Smooth muscle cell (in vitro differentiated cells): ENCODE measurements around the gene NLGN4X. TPM values are rescaled to one million over a fixed set of nuclear protein-coding genes. Genes with fewer than 3 reads are reported as not detected.
"Not testable (repeated sequence)": the region's sequence is repeated elsewhere in the genome, so short reads cannot be mapped to it uniquely, and the experiment has no call there.

Experiments
- DNase-seq: peaks from one replicate; lab custom pipeline; 2025; ENCODE audit not compliant: unreplicated experiment; lab: John Stamatoyannopoulos, UW
- H2AFZ ChIP-seq: fragments of 200-600 bp; sonication (generic); 2 replicates; pipeline ENCODE4 v1.6.0; 2016; ENCODE audit warnings: antibody characterized with exemption, low read depth, mild to moderate bottlenecking
- H3F3A ChIP-seq: fragments of 200-600 bp; sonication (generic); 2 replicates; pipeline ENCODE4 v1.6.0; 2017; ENCODE audit warnings: antibody characterized with exemption, low read depth
- H3K27ac ChIP-seq: fragments of 200-600 bp; sonication (generic); 2 replicates; pipeline ENCODE4 v1.5.1; 2016; ENCODE audit warnings: low read depth, mild to moderate bottlenecking
- H3K27me3 ChIP-seq: fragments of 200-600 bp; sonication (generic); 2 replicates; pipeline ENCODE4 v1.6.1; 2016; ENCODE audit warnings: low read depth, mild to moderate bottlenecking
- H3K36me3 ChIP-seq: fragments of 200-600 bp; sonication (generic); 2 replicates; pipeline ENCODE4 v1.5.1; 2016; ENCODE audit warnings: low read depth
- H3K4me1 ChIP-seq: fragments of 200-600 bp; sonication (generic); 2 replicates; pipeline ENCODE4 v1.5.1; 2016; ENCODE audit warnings: low read depth
- H3K4me2 ChIP-seq: fragments of 200-600 bp; sonication (generic); 2 replicates; pipeline ENCODE4 v1.6.0; 2016; ENCODE audit warnings: mild to moderate bottlenecking
- H3K4me3 ChIP-seq: fragments of 200-600 bp; sonication (generic); 2 replicates; pipeline ENCODE4 v1.5.1; 2016; ENCODE audit warnings: mild to moderate bottlenecking
- H3K79me2 ChIP-seq: fragments of 200-600 bp; sonication (generic); 2 replicates; pipeline ENCODE4 v1.6.0; 2016; ENCODE audit warnings: low read depth, mild to moderate bottlenecking
- H3K9ac ChIP-seq: fragments of 200-600 bp; sonication (generic); 2 replicates; pipeline ENCODE4 v1.6.0; 2016; ENCODE audit warnings: low read depth
- H3K9me3 ChIP-seq: fragments of 200-600 bp; sonication (generic); replicated peaks from 2 replicates; pipeline ENCODE4 v1.5.1; 2016; ENCODE audit warnings: low read depth
- H4K20me1 ChIP-seq: fragments of 200-600 bp; sonication (generic); 2 replicates; pipeline ENCODE4 v1.6.0; 2016; ENCODE audit warnings: low read depth
- WGBS: methylation state at CpG from one replicate; pipeline ENCODE4 v1.1.7; 2016; ENCODE audit warnings: low lambda C conversion rate; 5-methylcytosine and 5-hydroxymethylcytosine counted together
- polyA plus RNA-seq: library from polyadenylated mRNA; unstranded; fragments of >200 nt; fragmentation: Nextera tagmentation; extraction: Ambion mirVana; gene quantifications from 2 replicates; pipeline ENCODE4 v1.2.1, GENCODE V29; 2016
- total RNA-seq: library from RNA; depleted of rRNA; stranded (reverse); fragments of >200 nt; gene quantifications from 2 replicates; pipeline ENCODE4 v1.2.3, GENCODE V29; 2014
- TF ChIP-seq, protein P1 (sequence below): fragments of 200-600 bp; sonication (generic); IDR thresholded peaks from 2 replicates; pipeline ENCODE4 v1.5.1; 2017; ENCODE audit warnings: borderline replicate concordance, mild to moderate bottlenecking, antibody characterized with exemption; ENCODE audit not compliant: insufficient read depth, poor library complexity, severe bottlenecking

Gene NLGN4X
- total and polyA plus RNA-seq, 2 experiments from 2014 or later, result 1.6 to 4.7 TPM

DNA sequence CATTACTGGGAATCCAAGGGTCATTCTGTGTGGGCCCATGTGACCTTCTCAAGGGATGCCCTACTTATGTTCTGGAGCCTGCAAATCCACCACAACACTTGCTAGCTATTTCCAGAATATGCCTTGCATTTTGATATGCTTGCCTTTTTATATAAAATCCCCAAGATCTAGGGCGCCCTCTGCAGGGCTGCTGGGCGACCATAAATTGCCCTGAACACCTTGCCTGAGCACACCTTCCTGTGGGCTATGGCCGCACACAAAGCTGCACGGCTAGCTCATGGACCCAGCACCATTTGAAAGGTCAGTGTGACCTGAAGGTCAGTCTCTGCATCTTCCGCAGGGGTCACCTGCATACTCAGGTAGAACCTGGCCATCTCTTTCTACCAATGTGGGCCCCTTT, 311.7 kb downstream of the NLGN4X start:
- H3K9ac ChIP-seq, result no peak overlapping the region
- 80% methylated on average over 5 of the region's 5 CpGs for WGBS
- H3K4me3 ChIP-seq, result no peak overlapping the region
- H3K36me3 ChIP-seq, result no peaks in the 10 kb centered on the region
- H3F3A ChIP-seq, result no peaks in the 10 kb centered on the region
- H3K27me3 ChIP-seq, result no peaks in the 10 kb centered on the region
- DNase-seq, result no peak
- H3K4me1 ChIP-seq, result no peaks in the 10 kb centered on the region
- TF ChIP-seq, protein P1, sequence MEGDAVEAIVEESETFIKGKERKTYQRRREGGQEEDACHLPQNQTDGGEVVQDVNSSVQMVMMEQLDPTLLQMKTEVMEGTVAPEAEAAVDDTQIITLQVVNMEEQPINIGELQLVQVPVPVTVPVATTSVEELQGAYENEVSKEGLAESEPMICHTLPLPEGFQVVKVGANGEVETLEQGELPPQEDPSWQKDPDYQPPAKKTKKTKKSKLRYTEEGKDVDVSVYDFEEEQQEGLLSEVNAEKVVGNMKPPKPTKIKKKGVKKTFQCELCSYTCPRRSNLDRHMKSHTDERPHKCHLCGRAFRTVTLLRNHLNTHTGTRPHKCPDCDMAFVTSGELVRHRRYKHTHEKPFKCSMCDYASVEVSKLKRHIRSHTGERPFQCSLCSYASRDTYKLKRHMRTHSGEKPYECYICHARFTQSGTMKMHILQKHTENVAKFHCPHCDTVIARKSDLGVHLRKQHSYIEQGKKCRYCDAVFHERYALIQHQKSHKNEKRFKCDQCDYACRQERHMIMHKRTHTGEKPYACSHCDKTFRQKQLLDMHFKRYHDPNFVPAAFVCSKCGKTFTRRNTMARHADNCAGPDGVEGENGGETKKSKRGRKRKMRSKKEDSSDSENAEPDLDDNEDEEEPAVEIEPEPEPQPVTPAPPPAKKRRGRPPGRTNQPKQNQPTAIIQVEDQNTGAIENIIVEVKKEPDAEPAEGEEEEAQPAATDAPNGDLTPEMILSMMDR, result no peak
- no peaks in the 10 kb centered on the region for H4K20me1 ChIP-seq
- no peak overlapping the region for H3K27ac ChIP-seq
- H3K9me3 ChIP-seq, result no peaks in the 10 kb centered on the region
- H2AFZ ChIP-seq, result no peak overlapping the region
- no peak overlapping the region for H3K4me2 ChIP-seq
- H3K79me2 ChIP-seq, result no peaks in the 10 kb centered on the region

DNA sequence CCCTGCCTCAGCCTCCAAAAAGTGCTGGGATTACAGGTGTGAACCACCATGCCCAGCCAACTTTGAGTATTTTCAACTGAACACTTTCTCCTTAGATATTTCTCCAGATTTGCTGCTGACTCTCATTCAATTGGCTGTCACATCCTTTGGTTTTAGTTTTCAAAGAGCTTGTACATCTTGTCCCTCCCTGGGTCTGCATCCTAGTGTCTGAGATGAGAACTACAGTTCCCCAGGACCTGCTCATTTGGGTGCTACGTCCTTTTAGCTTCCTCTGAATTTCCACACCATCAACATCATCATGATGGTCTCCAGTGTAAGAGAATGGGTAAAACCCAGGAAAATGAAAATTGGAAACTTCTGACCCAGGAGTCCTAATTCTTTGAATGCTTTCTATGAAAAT, 312.9 kb downstream of the NLGN4X start:
- TF ChIP-seq, protein P1, result no peak
- no peaks in the 10 kb centered on the region for H3K4me1 ChIP-seq

DNA sequence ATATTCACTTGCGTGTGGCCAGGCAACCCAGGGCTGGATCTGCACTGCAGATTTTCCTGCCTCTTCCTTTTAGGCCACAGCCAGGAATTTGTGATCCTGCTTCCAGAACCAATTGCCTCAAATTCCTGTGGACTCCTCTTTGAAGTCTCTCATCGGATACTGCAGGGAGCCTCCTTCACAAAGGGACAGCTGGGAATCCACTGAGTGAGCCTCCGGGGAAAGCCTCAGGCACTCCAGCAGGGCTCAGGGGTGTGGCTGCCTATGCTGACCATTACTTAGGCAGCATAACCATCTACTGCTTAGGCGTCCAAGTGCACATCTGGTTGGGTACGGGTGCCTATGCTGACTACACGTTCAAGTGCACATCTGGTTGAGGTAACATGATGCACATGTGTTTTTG, 321.5 kb downstream of the NLGN4X start:
- peaks cover 3% of the 10 kb centered on the region for H3K9me3 ChIP-seq
- no peak overlapping the region for H3K4me2 ChIP-seq
- H3F3A ChIP-seq, result no peaks in the 10 kb centered on the region
- H3K36me3 ChIP-seq, result no peaks in the 10 kb centered on the region
- WGBS, result 80% methylated on average over 6 of the region's 6 CpGs
- no peak overlapping the region for H3K9ac ChIP-seq
- no peaks in the 10 kb centered on the region for H3K4me1 ChIP-seq
- TF ChIP-seq, protein P1, result no peak
- no peak overlapping the region for H3K27ac ChIP-seq
- H3K79me2 ChIP-seq, result no peaks in the 10 kb centered on the region
- H2AFZ ChIP-seq, result no peak overlapping the region
- H4K20me1 ChIP-seq, result no peaks in the 10 kb centered on the region
- no peaks in the 10 kb centered on the region for H3K27me3 ChIP-seq
- DNase-seq, result no peak
- no peak overlapping the region for H3K4me3 ChIP-seq

More for the DNA sequence above, 312.9 kb downstream of the NLGN4X start:
- Histone ChIP-seq H3K36me3 (no peaks in the 10 kb centered on the region), H3K9ac (no peak overlapping the region), H2AFZ (no peak overlapping the region), H3K27me3 (no peaks in the 10 kb centered on the region), H3K4me3 (no peak overlapping the region), H3K4me2 (no peak overlapping the region), H3K27ac (no peak overlapping the region), H3K79me2 (no peaks in the 10 kb centered on the region), H3F3A (no peaks in the 10 kb centered on the region), H3K9me3 (no peaks in the 10 kb centered on the region), H4K20me1 (no peaks in the 10 kb centered on the region)
- no peak for DNase-seq
- 73% methylated on average over 1 of the region's 1 CpG for WGBS

DNA sequence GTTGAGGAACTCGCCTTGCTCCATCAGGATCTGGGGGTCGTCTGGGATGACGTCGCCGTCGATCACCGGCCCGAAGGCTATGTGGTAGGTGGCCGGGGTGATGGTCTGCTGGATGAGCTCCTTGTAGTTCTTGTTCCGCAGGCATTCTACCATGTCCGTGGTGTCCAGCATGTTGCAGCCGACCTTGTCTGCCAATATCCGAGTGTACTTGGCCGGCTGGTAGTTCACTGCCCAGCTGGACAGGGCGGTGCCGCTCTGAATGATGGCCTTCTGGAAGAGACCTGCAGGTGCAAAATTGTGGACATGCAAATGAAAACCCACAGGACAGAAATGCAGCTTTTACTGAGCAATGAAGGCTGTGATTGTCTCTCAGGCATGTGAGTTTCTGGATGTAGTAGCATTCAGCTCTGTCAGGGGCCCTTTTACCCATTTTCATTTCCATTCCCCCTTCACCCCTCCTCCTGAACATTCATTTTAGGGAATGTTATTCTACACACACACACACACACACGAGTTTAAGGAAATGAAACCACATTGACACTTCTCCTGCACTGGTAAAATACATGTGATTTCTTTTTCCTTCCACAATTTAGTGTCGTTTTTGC, 325.0 kb downstream of the NLGN4X start:
- not testable (repeated sequence) for H3K36me3 ChIP-seq, H3K79me2 ChIP-seq, DNase-seq, H2AFZ ChIP-seq, H3K4me2 ChIP-seq, H3K9ac ChIP-seq, H3K9me3 ChIP-seq, H4K20me1 ChIP-seq, H3K4me3 ChIP-seq, H3F3A ChIP-seq, H3K27ac ChIP-seq, H3K27me3 ChIP-seq, H3K4me1 ChIP-seq
- WGBS, result 93% methylated on average over 17 of the region's 18 CpGs
